Astrocyte (in vitro differentiated cells and primary cell): ENCODE measurements around the gene UCK1. TPM values are rescaled to one million over a fixed set of nuclear protein-coding genes. Genes with fewer than 3 reads are reported as not detected.
A peak's percentile ranks its signal among the peaks of the same experiment; 100 is the strongest.

Experiments used
- DNase-seq: peaks from one replicate; pipeline ENCODE4 v3.0.0-alpha.2; 2010; ENCODE audit warnings: low read depth
- FAIRE-seq: peaks from 2 replicates; lab custom pipeline; 2011; peaks lifted over from hg19 to GRCh38; lab: Jason Lieb, UNC
- H2AFZ ChIP-seq: 2 replicates; pipeline ENCODE4 v1.6.0; 2012; ENCODE audit warnings: low read depth, low read length, inconsistent platforms
- H3K27ac ChIP-seq: 2 replicates; pipeline ENCODE4 v1.5.1; 2011; ENCODE audit warnings: low read depth, low read length, inconsistent platforms
- H3K27me3 ChIP-seq: 2 replicates; pipeline ENCODE4 v1.6.0; 2011; ENCODE audit warnings: low read length, inconsistent platforms; ENCODE audit not compliant: insufficient read depth
- H3K36me3 ChIP-seq: 2 replicates; pipeline ENCODE4 v1.5.1; 2011; ENCODE audit warnings: low read length, inconsistent platforms; ENCODE audit not compliant: insufficient read depth
- H3K4me1 ChIP-seq: 2 replicates; pipeline ENCODE4 v1.5.1; 2011; ENCODE audit warnings: low read length, inconsistent platforms; ENCODE audit not compliant: insufficient read depth
- H3K4me2 ChIP-seq: 2 replicates; pipeline ENCODE4 v1.6.0; 2012; ENCODE audit warnings: low read length, inconsistent platforms
- H3K4me3 ChIP-seq: 2 replicates; pipeline ENCODE4 v1.5.1; 2011; ENCODE audit warnings: low read depth, mild to moderate bottlenecking, low read length, inconsistent platforms; ENCODE audit not compliant: insufficient read depth
- H3K79me2 ChIP-seq: 2 replicates; pipeline ENCODE4 v1.6.0; 2012; ENCODE audit warnings: mild to moderate bottlenecking, low read length, inconsistent platforms; ENCODE audit not compliant: insufficient read depth
- H3K9ac ChIP-seq: 2 replicates; pipeline ENCODE4 v1.6.0; 2012; ENCODE audit warnings: mild to moderate bottlenecking, low read length, inconsistent platforms
- H3K9me3 ChIP-seq: 2 replicates; pipeline ENCODE4 v1.5.1; 2012; ENCODE audit warnings: low read depth, mild to moderate bottlenecking, low read length, inconsistent platforms; ENCODE audit not compliant: insufficient read depth
- H4K20me1 ChIP-seq: 2 replicates; pipeline ENCODE4 v1.6.0; 2012; ENCODE audit warnings: low read length, inconsistent platforms; ENCODE audit not compliant: insufficient read depth
- H3K27ac Mint-ChIP-seq: one replicate; pipeline ENCODE4 v1.8.0; 2021; ENCODE audit warnings: mild to moderate bottlenecking, mixed read lengths; ENCODE audit not compliant: unreplicated experiment
- H3K27me3 Mint-ChIP-seq: one replicate; pipeline ENCODE4 v1.8.0; 2021; ENCODE audit warnings: low read depth, mixed read lengths; ENCODE audit not compliant: unreplicated experiment
- H3K36me3 Mint-ChIP-seq: one replicate; pipeline ENCODE4 v1.8.0; 2021; ENCODE audit warnings: low read depth, mixed read lengths; ENCODE audit not compliant: unreplicated experiment
- H3K4me1 Mint-ChIP-seq: one replicate; pipeline ENCODE4 v1.8.0; 2021; ENCODE audit warnings: low read depth, mixed read lengths; ENCODE audit not compliant: unreplicated experiment
- H3K4me3 Mint-ChIP-seq: one replicate; pipeline ENCODE4 v1.8.0; 2021; ENCODE audit warnings: mild to moderate bottlenecking, moderate library complexity, mixed read lengths; ENCODE audit not compliant: unreplicated experiment
- H3K9me3 Mint-ChIP-seq: one replicate; pipeline ENCODE4 v1.8.0; 2021; ENCODE audit warnings: mild to moderate bottlenecking, mixed read lengths; ENCODE audit not compliant: unreplicated experiment
- CTCF ChIP-seq: IDR thresholded peaks from 2 replicates; pipeline ENCODE4 v1.5.1; 2011; ENCODE audit warnings: low read depth, mild to moderate bottlenecking, inconsistent platforms, low read length, moderate library complexity; ENCODE audit not compliant: insufficient read depth
- EZH2 ChIP-seq: IDR thresholded peaks from 2 replicates; pipeline ENCODE4 v1.6.1; 2012; ENCODE audit warnings: mild to moderate bottlenecking, low read length, inconsistent platforms; ENCODE audit not compliant: insufficient read depth
- total RNA-seq: library from RNA; stranded (reverse); gene quantifications from 2 replicates; pipeline ENCODE4 v1.2.1, GENCODE V29; 2021

Gene UCK1
- total RNA-seq, 1 donor from 2014 or later = 15.4 TPM

DNA sequence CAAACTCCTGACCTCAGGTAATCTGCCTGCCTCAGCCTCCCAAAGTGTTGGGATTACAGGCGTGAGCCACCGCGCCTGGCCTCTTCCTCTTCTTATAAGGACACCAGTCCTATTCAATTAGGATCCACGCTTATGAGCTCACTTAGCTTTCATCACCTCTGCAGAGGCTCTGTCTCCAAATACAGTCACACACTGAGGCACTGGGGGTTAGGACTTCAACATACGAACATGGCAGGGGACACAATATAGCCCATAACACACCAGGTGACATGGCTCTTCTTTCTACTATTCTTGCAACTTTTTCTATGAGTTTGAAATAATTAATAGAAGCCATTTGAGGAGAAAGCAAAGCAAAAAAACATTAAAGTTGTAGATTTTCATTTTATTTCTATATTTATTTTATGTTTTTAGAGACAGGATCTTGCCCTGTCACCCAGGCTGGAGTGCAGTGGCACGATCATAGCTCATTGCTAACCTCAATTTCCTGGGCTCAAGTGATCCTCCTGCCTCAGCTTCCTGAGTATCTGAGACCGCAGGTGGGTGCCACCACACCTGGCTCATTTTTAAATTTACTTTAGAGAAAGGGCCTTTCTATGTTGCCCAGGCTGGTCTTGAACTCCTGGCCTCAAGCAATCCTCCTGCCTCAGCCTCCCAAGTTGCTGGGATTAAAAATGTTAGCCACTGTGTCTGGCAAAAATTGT is 8.3 kb upstream of the UCK1 start:
- peaks cover 14% of the 10 kb centered on the region for H3K9me3 ChIP-seq
- no peaks in the 10 kb centered on the region for H3K79me2 ChIP-seq
- H3K36me3 Mint-ChIP-seq = peaks cover 3% of the 10 kb centered on the region
- peaks cover under 1% of the 10 kb centered on the region for H3K27me3 ChIP-seq
- no peaks in the 10 kb centered on the region for H3K4me1 ChIP-seq
- no peak for DNase-seq
- H3K4me3 Mint-ChIP-seq = no peak overlapping the region
- H3K36me3 ChIP-seq = no peaks in the 10 kb centered on the region
- no peak overlapping the region for H3K27ac ChIP-seq
- peaks cover 19% of the 10 kb centered on the region for H3K9me3 Mint-ChIP-seq
- FAIRE-seq = no peak
- H3K4me3 ChIP-seq = no peak overlapping the region
- no peak overlapping the region for H3K27ac Mint-ChIP-seq
- H3K4me2 ChIP-seq = no peak overlapping the region
- H3K4me1 Mint-ChIP-seq = no peaks in the 10 kb centered on the region
- no peaks in the 10 kb centered on the region for H4K20me1 ChIP-seq
- H3K9ac ChIP-seq = no peak overlapping the region
- H3K27me3 Mint-ChIP-seq = peaks cover 12% of the 10 kb centered on the region
- no peak overlapping the region for H2AFZ ChIP-seq
- TF ChIP-seq CTCF (no peak), EZH2 (no peak)

- Histone ChIP-seq H3K4me3 (no peak overlapping the region), H3K9ac (no peak overlapping the region), H3K27ac (no peak overlapping the region), H3K9me3 (peaks cover 2% of the 10 kb centered on the region), H3K4me1 (no peaks in the 10 kb centered on the region), H3K79me2 (no peaks in the 10 kb centered on the region), H4K20me1 (no peaks in the 10 kb centered on the region), H2AFZ (no peak overlapping the region), H3K27me3 (no peaks in the 10 kb centered on the region), H3K36me3 (no peaks in the 10 kb centered on the region), H3K4me2 (no peak overlapping the region)
- no peaks in the 10 kb centered on the region for H3K4me1 Mint-ChIP-seq
- peaks cover 8% of the 10 kb centered on the region for H3K27me3 Mint-ChIP-seq
- no peaks in the 10 kb centered on the region for H3K36me3 Mint-ChIP-seq
- no peak for TF ChIP-seq EZH2
- TF ChIP-seq CTCF = no peak
- no peak overlapping the region for H3K27ac Mint-ChIP-seq
- FAIRE-seq (no peak), DNase-seq (no peak)
- H3K4me3 Mint-ChIP-seq = peak overlapping the region; percentile 27
- peaks cover 5% of the 10 kb centered on the region for H3K9me3 Mint-ChIP-seq
Measured at GRCh38 chr9:131537946-131538345, 6.9 kb upstream of the UCK1 start.

GRCh38 chr9:131534721-131535237 is 3.7 kb upstream of the UCK1 start:
- peaks cover 13% of the 10 kb centered on the region for H3K79me2 ChIP-seq
- H3K4me3 ChIP-seq = no peak overlapping the region
- no peaks in the 10 kb centered on the region for H4K20me1 ChIP-seq
- H3K27ac ChIP-seq = no peak overlapping the region
- peaks cover 11% of the 10 kb centered on the region for H3K4me1 ChIP-seq
- H3K4me1 Mint-ChIP-seq = peaks cover under 1% of the 10 kb centered on the region
- H3K27me3 ChIP-seq = no peaks in the 10 kb centered on the region
- H3K9ac ChIP-seq = no peak overlapping the region
- H3K27me3 Mint-ChIP-seq = peaks cover 6% of the 10 kb centered on the region
- H3K9me3 ChIP-seq = no peaks in the 10 kb centered on the region
- TF ChIP-seq CTCF = no peak
- no peak for TF ChIP-seq EZH2
- no peaks in the 10 kb centered on the region for H3K36me3 Mint-ChIP-seq
- no peak overlapping the region for H3K4me3 Mint-ChIP-seq
- DNase-seq (no peak), FAIRE-seq (no peak)
- H3K4me2 ChIP-seq = no peak overlapping the region
- H3K9me3 Mint-ChIP-seq = no peaks in the 10 kb centered on the region
- no peaks in the 10 kb centered on the region for H3K36me3 ChIP-seq
- no peak overlapping the region for H2AFZ ChIP-seq
- H3K27ac Mint-ChIP-seq = no peak overlapping the region
